HG03045 (cell line): ENCODE results near the gene UBL5.
"Not testable (repeated sequence)": the region's sequence is repeated elsewhere in the genome, so short reads cannot be mapped to it uniquely, and the experiment has no call there.

Source experiments
- ATAC-seq: cut with Tn5 transposase; IDR thresholded peaks from one replicate; pipeline ENCODE4 v1.9.1; 2021; ENCODE audit warnings: mild to moderate bottlenecking, moderate library complexity; ENCODE audit not compliant: unreplicated experiment

The UBL5 gene

DNA sequence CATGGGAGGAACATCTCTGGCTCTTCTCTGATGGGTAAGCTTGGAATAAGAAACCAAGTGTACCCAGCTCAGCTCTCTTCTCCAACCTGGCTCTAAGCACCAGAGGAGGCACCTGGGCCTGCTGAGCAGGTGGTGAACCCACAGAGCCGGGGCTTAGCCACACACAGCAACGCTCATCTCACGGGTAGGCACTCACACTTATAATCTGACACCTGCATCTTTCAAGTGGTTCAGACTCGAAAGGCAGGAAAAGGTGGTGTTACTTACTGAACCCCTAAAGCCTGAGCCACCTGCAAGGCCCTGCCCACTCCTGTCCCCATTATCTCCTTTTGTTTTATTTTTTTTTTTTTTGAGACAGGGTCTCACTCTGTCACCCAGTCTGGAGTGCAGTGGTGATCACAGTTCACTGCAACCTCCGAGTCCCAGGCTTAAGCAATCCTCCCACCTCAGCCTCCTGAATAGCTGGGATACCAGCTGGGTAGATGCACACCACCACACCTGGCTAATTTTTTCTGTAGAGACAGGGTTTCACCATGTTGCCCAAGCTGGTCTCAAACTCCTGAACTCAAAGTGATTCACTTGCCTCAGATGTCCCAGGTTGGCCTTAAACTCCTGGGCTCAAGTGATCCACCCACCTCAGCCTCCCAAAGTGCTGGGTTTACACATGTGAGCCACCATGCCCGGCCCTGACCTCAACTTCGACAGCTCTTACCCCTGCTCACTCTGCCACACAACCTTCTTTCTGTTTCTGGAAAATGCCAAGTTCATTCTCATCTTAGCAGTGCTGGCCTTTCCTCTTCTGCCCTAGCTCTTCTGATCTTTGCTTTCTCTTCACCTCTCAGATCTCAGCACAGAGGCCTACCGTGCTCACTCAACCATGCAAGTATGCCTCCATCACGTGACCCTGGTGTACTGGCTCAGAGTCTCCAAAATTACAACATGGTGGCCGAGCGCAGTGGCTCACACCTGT lies 18.6 kb upstream of the UBL5 start:
- ATAC-seq: no peak

DNA sequence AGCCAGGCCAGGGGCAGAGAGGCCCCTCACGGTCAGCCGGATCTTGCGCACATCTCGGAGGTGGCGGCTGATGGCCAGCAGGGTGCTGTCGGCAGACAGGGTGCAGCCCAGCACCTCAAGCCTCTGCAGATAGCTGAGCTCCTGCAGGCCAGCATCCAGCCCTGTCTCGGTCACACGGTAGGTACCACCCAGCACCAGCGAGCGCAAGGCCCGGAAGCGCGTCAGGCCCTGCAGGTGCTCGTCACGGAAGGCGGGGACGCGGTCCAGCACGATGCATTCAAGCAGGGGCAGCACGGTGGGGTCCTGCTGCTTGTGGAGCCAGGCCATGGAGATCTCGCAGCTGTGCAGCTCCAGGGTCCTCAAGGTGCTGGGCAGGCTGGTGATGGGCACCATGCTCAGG lies 16.6 kb upstream of the UBL5 start:
- ATAC-seq: no peak

DNA sequence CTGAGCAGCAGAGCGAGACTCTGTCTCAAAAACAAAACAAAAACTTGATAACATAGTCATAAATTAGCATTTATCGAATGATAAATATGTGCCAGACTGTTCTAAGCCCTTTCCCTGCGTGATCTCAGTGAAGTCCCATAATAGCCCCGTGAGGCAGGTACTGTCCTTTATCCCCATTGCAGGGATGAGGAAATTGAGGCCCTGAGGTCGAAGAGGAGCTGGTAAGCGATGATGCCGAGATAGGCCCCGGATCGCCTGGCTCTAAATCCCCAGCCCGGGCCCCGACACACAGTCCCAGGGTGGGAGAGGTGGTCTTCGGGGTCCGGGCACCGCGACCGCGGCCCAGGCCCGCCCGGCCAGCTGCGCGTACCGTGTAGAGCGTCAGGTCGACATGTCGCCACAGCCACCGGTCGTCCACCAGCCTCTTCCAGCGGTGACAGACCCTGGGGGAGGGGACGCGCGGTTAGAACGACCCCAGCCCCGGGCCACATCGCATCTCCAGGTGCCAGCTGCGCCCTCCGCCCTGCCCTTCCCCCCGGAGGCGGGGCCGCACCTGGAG lies 9.5 kb upstream of the UBL5 start:
- peak; percentile 8 for ATAC-seq

DNA sequence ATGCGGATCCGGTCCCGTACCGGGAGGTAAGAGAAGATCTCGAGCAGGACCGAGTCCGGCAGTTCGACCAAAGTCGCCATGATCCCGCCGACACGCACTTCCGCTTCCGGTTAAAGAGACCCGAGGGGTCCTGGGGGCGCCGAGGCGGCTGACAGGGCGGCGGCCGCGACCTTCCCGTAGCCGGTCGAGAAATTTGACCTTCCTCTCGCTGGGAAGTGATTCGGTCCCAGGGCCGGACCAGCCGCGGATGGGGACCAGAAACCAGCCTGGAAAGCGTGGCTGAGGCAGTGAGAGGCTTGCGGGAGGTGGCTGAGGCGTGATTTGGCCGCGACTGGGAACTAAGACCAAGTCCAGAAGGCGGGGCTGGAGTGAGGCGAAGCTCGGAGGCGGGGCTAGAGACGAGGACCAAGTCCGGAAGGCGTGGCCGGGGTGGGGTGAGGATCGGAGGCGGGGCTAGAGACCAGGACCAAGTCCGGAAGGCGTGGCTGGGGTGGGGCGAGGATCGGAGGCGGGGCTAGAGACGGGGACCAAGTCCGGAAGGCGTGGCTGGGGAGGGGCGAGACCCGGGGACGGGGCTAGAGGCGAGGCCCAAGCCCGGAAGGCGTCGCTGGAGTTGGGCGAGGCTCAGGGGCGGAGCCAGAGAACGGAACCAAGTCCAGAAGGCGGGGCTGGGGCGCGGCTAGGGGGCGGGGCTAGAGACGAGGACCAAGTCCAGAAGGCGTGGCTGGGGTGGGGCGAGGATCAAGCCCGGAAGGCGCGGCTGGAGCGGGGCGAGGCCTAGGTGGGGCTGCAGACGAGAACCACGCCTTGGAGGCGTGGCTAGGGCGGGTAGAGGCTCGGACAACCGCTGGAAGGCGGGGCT lies 8.8 kb upstream of the UBL5 start, which contains the start of gene FBXL12:
Gene FBXL12 (minus strand): TSS at position 346 of the 862 bp plus-strand sequence. CDS start 266 bp downstream, at position 80.
- peak; percentile 87 for ATAC-seq

DNA sequence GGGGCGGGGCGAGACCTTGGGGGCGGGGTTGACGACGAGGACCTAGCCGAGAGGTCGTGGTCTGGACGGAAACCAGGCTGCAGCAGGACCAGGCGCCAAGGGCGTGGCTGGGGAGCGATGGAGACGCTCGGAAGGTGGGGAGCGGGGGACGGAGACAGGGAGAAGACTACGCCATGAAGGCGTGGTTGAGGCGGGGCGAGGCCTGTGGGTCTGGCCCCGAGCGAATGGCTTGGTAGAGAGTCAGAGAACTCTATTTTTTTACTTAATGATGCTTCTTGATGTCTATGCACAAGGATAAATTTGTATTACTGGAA lies 8.2 kb upstream of the UBL5 start:
- ATAC-seq: no peak

DNA sequence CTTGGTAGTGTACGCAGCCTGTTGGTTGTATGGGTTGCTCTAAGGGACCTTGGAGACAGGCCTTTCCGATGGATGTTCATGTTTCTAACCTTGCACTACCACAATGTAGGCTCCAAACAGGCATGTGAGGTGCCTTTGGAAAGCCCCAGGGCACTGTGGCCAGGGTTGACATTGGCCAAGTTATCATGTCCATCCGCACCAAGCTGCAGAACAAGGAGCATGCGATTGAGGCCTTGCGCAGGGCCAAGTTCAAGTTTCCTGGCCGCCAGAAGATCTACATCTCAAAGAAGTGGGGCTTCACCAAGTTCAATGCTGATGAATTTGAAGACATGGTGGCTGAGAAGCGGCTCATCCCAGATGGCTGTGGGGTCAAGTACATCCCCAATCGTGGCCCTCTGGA lies 7.7 kb upstream of the UBL5 start:
- ATAC-seq: not testable (repeated sequence)

DNA sequence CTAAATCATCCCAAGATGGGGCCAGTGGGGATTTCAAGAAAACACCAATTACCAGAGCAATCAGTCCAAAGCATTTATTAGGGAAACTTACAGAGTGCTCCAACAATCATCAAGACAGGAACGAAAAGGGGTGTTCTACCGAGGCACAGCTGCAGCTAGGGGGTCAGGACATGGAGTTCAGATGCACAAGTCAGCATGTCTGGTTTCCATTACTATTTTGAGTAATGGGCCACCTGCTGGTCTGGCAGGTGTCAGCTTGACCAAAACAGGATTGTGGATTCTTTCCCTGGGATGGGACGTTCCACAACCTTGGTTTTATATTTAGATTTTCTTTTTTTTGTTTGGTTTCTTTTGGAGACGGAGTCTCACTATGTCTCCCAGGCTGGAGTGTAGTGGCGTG lies 3.9 kb upstream of the UBL5 start:
- ATAC-seq: no peak

DNA sequence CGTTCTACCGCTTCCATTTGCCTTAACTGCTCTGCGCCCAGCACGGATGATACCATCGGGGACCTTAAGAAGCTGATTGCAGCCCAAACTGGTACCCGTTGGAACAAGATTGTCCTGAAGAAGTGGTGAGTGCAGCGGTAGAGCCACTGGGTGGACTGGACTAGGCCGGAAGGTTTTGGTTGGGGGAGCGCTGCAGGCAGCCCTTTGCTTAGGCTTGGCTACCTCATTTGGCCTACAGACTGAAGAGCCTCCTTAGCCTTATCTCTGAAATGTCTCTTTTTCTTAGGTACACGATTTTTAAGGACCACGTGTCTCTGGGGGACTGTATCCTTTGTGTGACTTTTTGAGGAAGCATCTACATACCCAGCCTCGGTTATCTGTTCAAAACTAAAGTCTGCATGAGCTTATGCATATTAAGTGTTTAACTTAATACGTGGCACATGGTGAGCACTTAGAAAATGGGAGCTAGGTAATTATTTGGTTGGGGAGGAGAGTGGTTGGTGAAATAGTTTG lies 889 bp downstream of the UBL5 start:
- ATAC-seq: no peak

DNA sequence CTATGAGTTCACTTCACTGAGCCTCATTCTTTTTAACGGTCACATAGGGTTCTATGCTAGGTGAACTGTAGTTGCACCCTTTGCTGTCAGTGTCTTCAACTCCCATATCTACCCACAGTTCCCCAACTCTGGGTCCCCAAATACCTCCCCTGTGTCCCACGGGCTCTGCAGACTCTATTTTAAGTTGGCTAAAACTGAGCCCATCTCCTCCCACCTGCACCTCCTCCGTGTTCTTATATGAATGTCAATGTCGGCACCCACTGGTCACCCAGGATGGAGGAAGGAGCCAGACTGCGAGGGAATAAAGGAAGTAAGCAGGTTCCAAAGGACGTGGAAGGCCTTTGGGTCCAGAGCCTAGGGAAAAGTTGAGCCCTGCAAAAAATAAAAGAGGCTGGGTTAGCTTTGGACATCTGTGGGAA lies 6.6 kb downstream of the UBL5 start:
- no peak for ATAC-seq

DNA sequence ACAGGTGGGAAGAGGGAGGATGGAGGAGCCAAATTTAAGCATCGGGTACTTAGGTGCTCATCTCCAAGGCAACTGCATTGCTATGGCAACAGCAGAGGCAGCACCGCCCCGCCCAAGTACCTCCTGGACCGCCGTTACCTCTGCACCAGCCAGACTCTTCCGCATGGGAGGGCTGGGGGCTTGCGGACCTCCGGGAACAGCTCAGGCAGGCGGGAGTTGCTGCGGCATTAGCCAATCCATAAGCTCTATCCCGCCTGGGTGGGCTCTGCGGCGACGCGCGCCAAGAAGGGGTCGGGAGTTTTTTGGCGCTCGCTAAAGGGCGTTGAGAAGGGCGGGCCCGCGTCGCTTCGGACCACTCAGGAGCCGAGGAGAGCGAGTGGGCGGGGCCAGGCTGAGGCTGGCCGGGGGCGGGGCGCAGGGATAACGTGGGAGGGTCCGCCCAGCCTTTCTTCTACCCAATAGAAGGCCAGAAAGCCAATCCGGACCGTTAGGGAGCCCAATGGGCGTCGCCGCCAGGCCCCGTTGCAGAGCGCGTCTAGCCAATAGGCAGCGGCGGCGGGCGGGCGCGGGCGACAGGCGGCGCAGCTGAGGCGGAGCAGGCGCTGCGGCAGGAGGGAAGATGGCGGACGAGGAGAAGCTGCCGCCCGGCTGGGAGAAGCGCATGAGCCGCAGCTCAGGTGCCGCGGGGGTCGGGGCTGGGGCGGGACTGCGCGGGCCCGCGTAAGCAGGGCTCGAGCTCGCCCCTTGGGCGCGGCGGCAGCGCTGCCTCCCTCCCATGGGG lies 7.2 kb downstream of the UBL5 start, which contains the start of gene PIN1:
Gene PIN1 (plus strand): TSS at position 593 of the 781 bp plus-strand sequence. CDS start 27 bp downstream, at position 620.
- ATAC-seq: peak; percentile 96

DNA sequence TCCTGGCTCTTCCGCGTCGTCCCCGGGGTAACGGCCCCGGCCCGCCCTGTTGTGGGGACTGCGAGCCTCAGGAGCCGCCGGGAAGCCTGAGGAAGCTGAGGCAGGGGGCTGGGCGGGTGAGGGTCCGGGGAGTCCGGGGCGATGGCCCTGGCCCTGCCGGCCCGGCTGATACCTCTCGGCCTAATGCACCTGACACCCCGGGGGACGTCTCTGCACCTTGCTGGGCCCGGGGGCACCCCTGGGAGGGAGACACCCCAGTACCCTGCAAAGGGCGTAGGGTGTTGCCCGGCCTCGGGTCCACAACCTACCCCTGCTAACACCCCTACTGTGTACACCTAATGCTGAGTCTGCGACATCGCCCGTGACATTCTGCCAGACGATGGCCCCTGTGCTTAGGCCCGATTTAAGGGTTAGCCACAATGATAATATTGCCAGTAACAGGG lies 7.8 kb downstream of the UBL5 start:
- ATAC-seq: peak; percentile 16

DNA sequence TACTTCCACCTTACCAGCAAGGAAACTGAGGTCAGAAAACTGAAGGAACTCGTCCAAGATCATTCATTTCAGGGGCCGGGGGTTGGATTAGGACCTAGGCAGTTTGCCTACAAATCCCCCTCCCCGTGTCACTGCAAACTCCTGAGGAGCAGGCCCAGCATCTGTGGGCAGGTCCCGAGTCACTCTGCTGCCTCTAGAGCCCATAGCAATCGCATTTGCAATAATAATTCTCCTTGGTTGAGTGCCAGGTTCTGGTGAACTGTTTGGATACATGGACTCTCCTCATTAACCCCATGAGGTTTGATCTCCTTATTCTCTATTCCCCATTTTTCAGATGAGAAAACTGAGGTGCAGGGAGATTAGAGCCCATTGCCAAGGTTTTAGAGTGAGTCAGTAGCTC lies 8.3 kb downstream of the UBL5 start:
- ATAC-seq: no peak

DNA sequence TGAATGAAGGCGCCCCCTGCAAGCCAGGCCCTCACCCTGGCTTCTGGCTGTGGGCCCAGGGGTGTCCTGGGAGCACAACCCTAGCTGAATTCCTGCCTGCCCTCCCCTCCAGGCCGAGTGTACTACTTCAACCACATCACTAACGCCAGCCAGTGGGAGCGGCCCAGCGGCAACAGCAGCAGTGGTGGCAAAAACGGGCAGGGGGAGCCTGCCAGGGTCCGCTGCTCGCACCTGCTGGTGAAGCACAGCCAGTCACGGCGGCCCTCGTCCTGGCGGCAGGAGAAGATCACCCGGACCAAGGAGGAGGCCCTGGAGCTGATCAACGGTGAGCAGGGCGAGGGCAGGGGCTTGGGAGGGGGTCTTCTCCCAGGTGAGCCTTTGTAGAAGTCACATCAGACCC lies 10.6 kb downstream of the UBL5 start:
- no peak for ATAC-seq

DNA sequence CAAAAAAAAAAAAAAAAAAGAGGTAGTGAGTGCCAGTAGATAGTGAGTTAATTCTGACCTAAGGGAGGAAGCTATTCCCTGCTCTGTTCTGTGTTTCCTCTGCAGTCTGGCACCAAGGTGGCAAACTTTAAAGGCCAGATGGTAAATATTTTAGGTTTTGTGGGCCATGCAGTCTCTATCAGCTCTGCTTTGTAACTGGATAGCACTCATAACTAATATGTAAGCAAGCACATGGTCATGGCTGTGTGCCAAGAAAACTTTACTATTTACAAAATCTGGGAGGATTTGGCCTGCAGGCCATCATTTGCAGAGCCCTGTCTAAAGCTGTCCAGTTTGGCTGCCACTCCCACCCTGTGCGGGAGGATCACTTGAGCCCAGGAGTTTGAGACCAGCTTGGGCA lies 11.7 kb downstream of the UBL5 start:
- ATAC-seq: no peak

DNA sequence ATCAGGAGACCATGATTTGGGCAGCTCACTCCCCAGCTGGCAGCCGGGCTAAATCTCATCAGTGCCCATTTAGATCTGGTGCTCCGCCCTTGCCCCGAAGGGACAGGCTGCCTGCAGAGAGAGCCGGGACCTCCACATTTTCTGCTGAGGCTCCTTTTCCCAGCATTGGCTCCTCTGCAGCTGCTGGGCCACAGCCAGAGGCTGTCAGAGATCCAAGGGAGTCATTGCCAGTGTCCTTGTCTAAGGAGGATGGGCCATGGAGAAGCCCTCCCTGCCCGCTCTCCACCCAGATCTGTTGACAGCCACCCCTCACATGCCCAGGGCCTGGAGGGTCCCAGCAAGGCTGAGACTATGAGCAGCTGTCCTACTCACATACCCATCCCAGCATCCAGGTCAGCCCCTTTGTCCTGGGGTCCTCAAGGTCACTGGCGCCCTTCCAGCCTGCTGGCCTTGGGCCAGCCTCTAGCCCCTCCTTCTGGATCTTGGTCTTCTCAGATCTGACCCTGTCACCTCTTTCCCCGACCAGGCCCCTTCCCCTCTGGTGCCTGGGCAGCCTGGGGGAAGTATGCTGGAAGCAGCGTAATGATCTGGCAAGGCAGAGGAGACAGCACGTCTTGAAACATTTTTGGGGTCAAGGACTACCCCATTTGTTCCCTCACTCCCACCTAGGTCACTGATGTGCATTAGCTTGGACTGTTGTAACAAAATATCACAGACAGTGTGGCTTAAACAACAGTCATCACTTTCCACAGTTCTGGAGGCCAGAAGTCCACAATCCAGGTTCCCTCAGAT lies 15.3 kb downstream of the UBL5 start:
- no peak for ATAC-seq

DNA sequence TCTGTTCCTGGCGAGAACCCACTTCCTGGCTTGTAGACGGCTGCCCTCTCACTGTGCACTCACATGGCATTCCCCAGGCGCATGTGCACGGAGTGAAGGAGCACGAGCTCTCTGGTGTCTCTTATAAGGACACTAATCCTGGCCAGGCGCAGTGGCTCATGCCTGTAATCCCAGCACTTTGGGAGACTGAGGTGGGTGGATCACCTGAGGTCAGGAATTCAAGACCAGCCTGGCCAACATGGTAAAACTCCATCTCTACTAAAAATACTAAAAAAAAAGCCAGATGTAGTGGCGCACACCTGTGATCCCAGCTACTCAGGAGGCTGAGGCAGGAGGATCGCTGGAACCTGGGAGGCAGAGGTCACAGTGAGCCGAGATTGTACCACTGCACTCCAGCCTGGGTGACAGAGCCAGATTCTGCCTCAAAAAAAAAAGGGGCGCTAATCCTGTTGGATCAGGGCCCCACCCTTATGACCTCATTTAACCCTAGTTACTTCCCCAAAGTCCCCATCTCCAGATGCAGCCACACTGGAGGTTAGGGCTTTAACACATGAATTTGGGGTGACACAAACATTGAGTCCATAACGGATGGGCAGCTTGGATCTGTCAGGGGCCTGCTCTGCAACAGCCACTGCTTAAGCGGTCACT lies 16.0 kb downstream of the UBL5 start:
- ATAC-seq: not testable (repeated sequence)

DNA sequence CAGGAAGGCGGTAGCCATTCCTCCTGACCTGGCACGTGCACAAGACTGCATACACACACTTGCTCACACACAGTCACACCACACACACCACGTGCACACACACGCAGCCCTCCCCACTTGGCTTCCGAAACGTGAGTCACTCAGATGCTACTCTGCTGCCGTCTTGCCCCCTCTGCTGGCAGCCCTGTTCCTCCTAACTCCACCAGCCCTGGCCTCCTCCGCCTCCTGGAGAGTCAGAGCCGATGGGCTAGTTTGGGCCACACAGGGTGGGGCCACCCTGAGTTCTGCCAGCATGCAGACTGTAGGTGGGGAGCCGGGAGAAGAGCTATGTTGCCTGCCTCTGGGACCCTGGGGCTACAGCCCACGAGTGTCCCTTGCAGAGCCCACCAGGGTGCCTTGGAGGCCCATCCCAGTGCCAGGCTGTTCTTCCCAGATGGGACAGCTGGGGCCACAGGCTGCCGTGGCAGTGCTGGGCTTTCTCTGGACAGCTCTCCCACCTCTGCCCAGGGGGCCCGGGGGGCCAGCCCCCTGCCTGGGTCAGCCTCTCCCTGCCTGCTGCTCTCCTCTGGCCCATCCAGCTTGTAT lies 19.5 kb downstream of the UBL5 start:
- no peak for ATAC-seq

DNA sequence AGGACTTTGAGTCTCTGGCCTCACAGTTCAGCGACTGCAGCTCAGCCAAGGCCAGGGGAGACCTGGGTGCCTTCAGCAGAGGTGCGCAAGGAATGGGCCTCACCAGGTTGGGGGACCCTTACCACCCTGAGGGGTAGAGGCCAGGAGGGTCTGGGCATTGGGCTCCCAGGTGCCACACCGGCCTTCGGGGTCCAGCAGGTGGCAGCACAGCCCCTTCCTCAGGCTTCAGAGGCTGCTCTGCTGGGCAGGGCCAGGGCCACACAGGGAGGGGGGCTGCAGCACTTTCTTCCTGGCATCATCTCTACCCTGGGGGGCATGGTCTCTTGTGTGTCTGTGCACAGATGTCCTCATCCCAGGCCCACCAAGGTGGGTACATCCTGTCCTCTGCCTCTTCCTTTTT lies 20.3 kb downstream of the UBL5 start:
- ATAC-seq: no peak

DNA sequence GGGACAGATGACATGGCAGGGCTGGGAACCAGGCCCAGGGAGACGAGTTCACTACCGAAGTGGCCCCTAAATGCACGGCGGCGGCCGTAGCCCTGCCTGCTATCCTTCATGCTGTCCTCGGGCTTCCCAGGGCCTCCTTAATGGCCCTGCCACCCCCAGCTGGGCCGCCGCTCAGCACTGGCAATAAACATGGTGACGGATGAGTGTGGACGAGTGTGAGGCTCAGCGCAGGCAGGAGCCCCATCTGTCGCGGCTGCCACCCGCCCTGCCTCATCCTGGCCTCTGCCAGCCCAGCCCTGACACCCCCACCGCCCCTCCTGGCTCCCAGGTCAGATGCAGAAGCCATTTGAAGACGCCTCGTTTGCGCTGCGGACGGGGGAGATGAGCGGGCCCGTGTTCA lies 21.0 kb downstream of the UBL5 start:
- ATAC-seq: no peak
